ENCODE measurements around the gene EFL1.

The EFL1 gene

DNA sequence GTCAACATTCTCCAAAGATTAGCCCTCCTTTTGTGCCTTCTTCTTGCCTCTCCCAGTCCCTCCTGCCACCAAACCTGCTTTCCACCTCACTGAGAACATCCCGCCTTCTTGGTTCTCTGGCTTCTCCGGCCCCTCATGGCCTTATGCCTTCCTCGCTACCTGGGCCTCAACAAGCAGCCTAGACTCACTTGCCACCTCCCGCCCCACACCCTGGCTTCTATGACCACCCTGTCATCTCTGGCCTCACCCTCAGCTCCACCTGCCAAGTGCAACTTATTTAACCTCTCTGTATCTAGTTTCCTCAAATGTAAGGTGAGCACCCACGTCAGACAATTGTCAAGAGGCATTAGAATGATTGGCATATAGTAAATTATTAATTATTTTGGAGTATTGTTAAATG is 147.9 kb downstream of the EFL1 start:
- no peak for DNase-seq

DNA sequence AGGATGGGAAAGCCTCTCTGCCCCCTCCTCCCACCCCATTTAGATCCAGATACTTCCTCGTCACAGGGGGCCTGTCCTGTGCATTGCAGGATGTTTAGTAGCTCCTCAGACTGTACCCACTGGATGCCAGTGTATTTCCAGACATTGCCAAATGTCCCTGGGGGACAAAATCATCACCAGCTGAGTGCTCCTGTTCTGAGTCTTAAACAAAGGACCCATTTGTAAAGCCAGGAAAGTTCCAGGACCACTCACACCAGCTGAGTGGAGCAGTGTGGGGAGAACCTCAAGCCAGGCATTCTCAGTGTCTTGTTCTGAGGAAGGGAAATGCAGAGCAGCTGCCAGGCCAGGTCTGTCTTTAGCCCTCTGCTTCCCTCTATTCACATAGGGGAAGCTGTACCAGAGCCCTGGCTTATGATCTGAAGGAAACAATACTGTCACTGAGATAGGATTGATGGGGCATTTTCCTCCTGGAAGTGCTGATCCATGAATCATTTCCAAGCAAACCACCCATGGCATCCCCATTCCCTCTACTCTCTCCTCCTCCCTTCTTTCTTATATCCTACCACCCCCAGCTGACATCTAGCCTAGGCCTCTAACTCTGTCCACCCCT is 149.3 kb downstream of the EFL1 start:
- no peak for DNase-seq

DNA sequence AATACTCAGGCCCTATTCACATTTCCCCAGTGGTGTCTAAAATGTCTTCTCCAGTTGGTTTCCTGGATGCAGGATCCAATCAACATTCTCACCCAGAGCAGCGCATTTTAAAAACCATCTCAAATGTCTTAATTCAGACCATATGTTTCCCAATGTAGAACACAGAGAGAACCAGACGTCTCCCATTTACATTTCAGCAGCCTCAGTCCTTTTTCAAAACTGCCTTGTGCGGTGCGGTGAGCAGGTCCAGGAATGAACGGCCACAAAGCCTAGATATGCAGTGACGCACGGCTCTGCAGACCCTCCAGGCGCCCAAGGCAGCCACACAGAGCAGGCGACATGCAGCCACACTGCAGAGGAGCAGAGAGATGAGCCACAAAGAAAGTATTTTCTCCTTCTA is 150.6 kb downstream of the EFL1 start:
- DNase-seq = peak; percentile 32

GRCh38 chr15:82110144-82110543 is 152.4 kb downstream of the EFL1 start:
- DNase-seq = no peak

DNA sequence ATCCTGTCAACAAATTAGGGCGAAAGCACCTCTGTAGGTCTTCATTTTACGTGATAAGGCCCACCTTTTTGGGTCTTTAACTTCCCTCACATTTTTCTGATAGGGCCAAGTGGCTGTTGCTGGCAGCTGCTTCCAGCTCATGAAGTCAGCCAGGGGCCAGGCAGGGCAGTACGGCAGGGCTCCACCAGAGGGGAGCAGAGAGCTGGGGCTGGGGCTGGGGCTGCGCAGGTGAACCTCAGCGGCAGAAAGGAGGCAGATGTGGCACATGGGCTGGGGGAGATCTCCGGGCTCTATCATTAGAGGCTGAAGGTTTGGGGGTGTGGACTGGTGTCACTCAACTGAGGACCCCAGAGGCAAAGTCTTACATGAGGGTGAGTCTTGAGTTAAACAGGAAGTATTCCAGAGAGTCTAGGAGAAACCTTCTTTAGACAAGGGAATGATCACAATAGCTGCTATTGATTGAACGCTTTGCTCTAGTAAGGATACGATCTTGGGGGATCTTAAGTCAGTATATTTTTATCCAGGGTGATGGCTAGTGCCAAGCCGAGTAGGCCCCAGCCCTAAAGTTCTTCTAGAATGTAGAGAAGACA is 153.9 kb downstream of the EFL1 start:
- peak; percentile 33 for DNase-seq

- DNase-seq = no peak
Measured at GRCh38 chr15:82106679-82107078, 155.9 kb downstream of the EFL1 start.

GRCh38 chr15:82105451-82106215 is 156.9 kb downstream of the EFL1 start:
- DNase-seq = no peak

GRCh38 chr15:82103468-82103867 is 159.1 kb downstream of the EFL1 start:
- no peak for DNase-seq

- peak; percentile 28 for DNase-seq
Measured at GRCh38 chr15:82100111-82100929, 162.2 kb downstream of the EFL1 start.

GRCh38 chr15:82098674-82099073 is 163.9 kb downstream of the EFL1 start:
- no peak for DNase-seq

DNA sequence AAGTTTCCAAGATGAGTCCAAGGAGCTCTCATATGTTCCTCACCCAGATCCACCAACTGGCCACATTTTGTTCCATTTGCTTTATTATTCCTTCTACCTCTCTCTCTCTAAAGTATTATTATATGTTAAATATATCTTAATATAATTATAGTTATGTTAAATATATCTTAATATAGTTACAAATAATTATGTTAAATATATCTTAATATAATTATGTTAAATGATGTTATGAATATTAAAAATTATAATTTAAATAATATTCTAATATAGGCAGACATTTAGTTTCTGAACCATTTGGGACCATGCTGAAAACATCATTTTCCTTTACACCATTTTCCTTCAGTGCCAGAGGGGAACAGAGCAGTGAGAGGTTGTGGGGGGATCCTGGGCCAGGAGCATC is 166.7 kb downstream of the EFL1 start:
- no peak for DNase-seq

DNA sequence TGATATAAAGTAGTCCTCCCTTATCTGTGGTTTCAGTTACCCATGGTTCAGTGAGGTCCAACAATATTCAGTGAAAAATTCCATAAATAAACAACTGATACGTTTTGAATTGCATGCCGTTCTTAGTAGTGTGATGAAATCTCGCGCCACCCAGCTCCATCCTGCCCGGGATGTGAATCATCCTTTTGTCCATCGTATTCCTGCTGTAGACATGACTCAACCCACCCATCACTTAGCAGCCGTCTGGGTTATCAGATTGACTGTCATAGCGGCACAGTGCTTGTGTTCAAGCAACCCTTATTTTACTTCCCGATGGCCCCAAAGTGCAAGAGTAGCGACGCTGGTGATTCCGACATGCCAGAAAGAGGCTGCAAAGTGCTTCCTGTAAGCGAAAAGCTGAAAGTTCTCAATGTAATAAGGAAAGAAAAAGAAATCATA is 168.7 kb downstream of the EFL1 start:
- DNase-seq = no peak

DNA sequence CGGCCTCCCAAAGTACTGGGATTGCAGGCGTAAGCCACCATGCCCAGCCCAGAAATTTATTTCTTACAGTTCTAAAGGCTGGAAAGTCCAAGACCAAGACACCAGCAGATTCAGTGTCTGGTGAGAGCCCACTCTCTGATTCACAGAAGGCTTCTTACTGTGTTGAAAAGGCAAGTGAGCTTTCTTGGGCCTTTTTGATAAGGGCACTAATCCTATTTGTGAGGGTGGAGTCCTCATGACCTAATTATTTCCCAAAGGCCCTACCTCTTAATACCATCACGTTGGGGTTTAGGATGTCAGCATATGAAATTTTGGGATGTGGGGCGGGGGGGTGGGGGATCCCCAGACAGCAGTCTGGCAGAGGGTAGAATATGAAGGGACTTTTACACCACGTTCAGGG is 169.2 kb downstream of the EFL1 start:
- no peak for DNase-seq

GRCh38 chr15:82091636-82092140 is 170.8 kb downstream of the EFL1 start:
- DNase-seq = no peak

GRCh38 chr15:82086243-82086995 is 176.1 kb downstream of the EFL1 start:
- no peak for DNase-seq

- DNase-seq = peak; percentile 80
Measured at GRCh38 chr15:82081914-82082762, 180.4 kb downstream of the EFL1 start.

DNA sequence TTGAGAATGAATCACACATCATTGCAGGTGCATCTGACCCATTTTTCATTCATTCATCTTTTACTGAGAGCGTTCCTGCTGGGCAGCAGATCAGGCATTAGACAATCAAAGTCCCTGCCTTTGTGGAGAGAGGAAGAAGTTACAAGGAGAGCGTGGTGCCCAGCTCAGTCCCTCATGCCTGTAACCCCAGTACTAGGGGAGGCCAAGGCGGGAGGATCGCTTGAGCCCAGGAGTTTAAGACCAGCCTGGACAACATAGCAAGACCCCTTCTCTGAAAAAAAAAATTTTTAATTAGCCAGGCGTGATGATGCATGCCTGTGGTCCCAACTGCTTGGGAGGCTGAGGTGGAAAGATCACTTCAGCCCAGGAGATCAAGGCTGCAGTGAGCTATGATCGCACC is 181.8 kb downstream of the EFL1 start:
- DNase-seq = no peak

Measured in femur (tissue), 1 donor.